ENCODE data around the gene EYS.

EYS gene

GRCh38 chr6:64817525-64817924 is 889.5 kb downstream of the EYS start:
- no peak for DNase-seq (ENCODE audit: low spot score)

- DNase-seq (ENCODE audit: low spot score) = no peak
Measured at GRCh38 chr6:64815718-64816117, 891.3 kb downstream of the EYS start.

- DNase-seq (ENCODE audit: low spot score) = no peak
Measured at GRCh38 chr6:64812138-64812537, 894.9 kb downstream of the EYS start.

GRCh38 chr6:64811119-64811518 is 895.9 kb downstream of the EYS start:
- no peak for DNase-seq (ENCODE audit: low spot score)

- DNase-seq (ENCODE audit: low spot score) = no peak
Measured at GRCh38 chr6:64807785-64808184, 899.2 kb downstream of the EYS start.

- DNase-seq (ENCODE audit: low spot score) = no peak
Measured at GRCh38 chr6:64803470-64804166, 903.4 kb downstream of the EYS start.

- no peak for DNase-seq (ENCODE audit: low spot score)
Measured at GRCh38 chr6:64792534-64792933, 914.5 kb downstream of the EYS start.

GRCh38 chr6:64789476-64789875 is 917.5 kb downstream of the EYS start:
- no peak for DNase-seq (ENCODE audit: low spot score)

- no peak for DNase-seq (ENCODE audit: low spot score)
Measured at GRCh38 chr6:64786736-64787135, 920.3 kb downstream of the EYS start.

GRCh38 chr6:64782877-64783276 is 924.1 kb downstream of the EYS start:
- DNase-seq (ENCODE audit: low spot score) = no peak

- DNase-seq (ENCODE audit: low spot score) = no peak
Measured at GRCh38 chr6:64777941-64778785, 928.9 kb downstream of the EYS start.

- no peak for DNase-seq (ENCODE audit: low spot score)
Measured at GRCh38 chr6:64776359-64776758, 930.7 kb downstream of the EYS start.

- no peak for DNase-seq (ENCODE audit: low spot score)
Measured at GRCh38 chr6:64774881-64775280, 932.1 kb downstream of the EYS start.

- no peak for DNase-seq (ENCODE audit: low spot score)
Measured at GRCh38 chr6:64750910-64751309, 956.1 kb downstream of the EYS start.

GRCh38 chr6:64737418-64737817 is 969.6 kb downstream of the EYS start:
- no peak for DNase-seq (ENCODE audit: low spot score)

- DNase-seq (ENCODE audit: low spot score) = no peak
Measured at GRCh38 chr6:64736421-64736950, 970.5 kb downstream of the EYS start.

GRCh38 chr6:64733433-64733832 is 973.6 kb downstream of the EYS start:
- DNase-seq (ENCODE audit: low spot score) = no peak

- no peak for DNase-seq (ENCODE audit: low spot score)
Measured at GRCh38 chr6:64732888-64733287, 974.1 kb downstream of the EYS start.

- DNase-seq (ENCODE audit: low spot score) = no peak
Measured at GRCh38 chr6:64729522-64729921, 977.5 kb downstream of the EYS start.

GRCh38 chr6:64727075-64727474 is 980.0 kb downstream of the EYS start:
- DNase-seq (ENCODE audit: low spot score) = no peak

GRCh38 chr6:64724091-64724490 is 982.9 kb downstream of the EYS start:
- DNase-seq (ENCODE audit: low spot score) = no peak

- no peak for DNase-seq (ENCODE audit: low spot score)
Measured at GRCh38 chr6:64723327-64724058, 983.5 kb downstream of the EYS start.

GRCh38 chr6:64721865-64722264 is 985.2 kb downstream of the EYS start:
- no peak for DNase-seq (ENCODE audit: low spot score)

Measured in ecto neural progenitor cell (in vitro differentiated cells).